ENCODE data around the gene SYTL3. TPM values are rescaled to one million over a fixed set of nuclear protein-coding genes. Genes with fewer than 3 reads are reported as not detected.
A peak's percentile ranks its signal among the peaks of the same experiment; 100 is the strongest.

Gene SYTL3
- total and polyA plus RNA-seq, 10 of the 15 experiments (the other 5 are each of a cell fraction or from before 2014, with no cell fraction given): 3.3 to 12.1 (median 6.9) TPM

DNA sequence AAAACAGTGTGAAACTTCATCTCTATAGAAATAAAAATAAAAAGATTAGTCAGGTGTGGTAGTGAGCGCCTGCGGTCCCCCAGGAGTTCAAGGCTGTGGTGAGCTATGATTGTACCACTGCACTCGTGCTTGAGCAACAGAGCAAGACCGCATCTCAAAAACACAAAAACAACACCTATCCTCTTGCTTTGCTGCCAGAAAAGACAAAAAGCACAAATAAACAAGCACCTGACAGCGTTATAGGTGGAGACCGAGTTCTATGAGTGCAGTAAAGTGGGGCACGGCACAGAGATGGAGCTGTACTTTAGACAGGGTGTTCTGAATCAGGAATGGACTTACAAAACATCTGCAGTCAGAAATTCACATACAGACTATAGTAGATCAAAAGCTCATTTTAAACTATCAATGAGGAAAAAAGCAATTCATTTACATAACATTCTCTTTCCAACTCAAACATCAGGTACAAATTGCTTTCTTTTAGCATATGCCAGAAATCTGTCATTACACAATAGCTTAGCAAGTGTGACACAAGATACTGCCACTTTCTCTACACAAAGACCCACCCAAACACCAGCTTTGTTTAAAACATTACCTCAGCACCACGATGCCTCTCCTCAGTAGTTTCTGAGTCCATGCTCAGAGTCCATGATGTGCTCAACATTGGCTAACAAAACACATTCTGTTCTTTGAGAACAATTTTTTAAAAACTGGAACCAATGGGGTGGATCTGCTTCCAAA lies 159.3 kb downstream of the SYTL3 start (continued):
- TF ChIP-seq, protein P1, sequence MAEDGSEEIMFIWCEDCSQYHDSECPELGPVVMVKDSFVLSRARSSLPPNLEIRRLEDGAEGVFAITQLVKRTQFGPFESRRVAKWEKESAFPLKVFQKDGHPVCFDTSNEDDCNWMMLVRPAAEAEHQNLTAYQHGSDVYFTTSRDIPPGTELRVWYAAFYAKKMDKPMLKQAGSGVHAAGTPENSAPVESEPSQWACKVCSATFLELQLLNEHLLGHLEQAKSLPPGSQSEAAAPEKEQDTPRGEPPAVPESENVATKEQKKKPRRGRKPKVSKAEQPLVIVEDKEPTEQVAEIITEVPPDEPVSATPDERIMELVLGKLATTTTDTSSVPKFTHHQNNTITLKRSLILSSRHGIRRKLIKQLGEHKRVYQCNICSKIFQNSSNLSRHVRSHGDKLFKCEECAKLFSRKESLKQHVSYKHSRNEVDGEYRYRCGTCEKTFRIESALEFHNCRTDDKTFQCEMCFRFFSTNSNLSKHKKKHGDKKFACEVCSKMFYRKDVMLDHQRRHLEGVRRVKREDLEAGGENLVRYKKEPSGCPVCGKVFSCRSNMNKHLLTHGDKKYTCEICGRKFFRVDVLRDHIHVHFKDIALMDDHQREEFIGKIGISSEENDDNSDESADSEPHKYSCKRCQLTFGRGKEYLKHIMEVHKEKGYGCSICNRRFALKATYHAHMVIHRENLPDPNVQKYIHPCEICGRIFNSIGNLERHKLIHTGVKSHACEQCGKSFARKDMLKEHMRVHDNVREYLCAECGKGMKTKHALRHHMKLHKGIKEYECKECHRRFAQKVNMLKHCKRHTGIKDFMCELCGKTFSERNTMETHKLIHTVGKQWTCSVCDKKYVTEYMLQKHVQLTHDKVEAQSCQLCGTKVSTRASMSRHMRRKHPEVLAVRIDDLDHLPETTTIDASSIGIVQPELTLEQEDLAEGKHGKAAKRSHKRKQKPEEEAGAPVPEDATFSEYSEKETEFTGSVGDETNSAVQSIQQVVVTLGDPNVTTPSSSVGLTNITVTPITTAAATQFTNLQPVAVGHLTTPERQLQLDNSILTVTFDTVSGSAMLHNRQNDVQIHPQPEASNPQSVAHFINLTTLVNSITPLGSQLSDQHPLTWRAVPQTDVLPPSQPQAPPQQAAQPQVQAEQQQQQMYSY (CRISPR knock-in tag; IDR thresholded peaks at IDR 0.05): no peak
- TF ChIP-seq SP1 (IDR thresholded peaks at IDR 0.05; ENCODE audit: low read depth, low read length): peak; percentile 27
- no peak for TF ChIP-seq ZNF384 (IDR thresholded peaks at IDR 0.05; ENCODE audit: borderline replicate concordance, low read depth, low read length)
- no peak for TF ChIP-seq MYC (IDR thresholded peaks at IDR 0.05; ENCODE audit: insufficient read depth, insufficient read length, insufficient replicate concordance, low read length, severe bottlenecking)
- TF ChIP-seq, protein P2, sequence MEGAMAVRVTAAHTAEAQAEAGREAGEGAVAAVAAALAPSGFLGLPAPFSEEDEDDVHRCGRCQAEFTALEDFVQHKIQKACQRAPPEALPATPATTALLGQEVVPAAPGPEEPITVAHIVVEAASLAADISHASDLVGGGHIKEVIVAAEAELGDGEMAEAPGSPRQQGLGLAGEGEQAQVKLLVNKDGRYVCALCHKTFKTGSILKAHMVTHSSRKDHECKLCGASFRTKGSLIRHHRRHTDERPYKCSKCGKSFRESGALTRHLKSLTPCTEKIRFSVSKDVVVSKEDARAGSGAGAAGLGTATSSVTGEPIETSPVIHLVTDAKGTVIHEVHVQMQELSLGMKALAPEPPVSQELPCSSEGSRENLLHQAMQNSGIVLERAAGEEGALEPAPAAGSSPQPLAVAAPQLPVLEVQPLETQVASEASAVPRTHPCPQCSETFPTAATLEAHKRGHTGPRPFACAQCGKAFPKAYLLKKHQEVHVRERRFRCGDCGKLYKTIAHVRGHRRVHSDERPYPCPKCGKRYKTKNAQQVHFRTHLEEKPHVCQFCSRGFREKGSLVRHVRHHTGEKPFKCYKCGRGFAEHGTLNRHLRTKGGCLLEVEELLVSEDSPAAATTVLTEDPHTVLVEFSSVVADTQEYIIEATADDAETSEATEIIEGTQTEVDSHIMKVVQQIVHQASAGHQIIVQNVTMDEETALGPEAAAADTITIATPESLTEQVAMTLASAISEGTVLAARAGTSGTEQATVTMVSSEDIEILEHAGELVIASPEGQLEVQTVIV (IDR thresholded peaks at IDR 0.05; ENCODE audit: borderline replicate concordance, partially characterized antibody): no peak
- TF ChIP-seq ZNF274 (IDR thresholded peaks at IDR 0.05; ENCODE audit: insufficient read depth, insufficient read length): no peak
- no peak for TF ChIP-seq SMAD5 (IDR thresholded peaks at IDR 0.05; ENCODE audit: low read depth)
- TF ChIP-seq HDAC2 (IDR thresholded peaks at IDR 0.05): no peak
- TF ChIP-seq CEBPB (IDR thresholded peaks at IDR 0.05; ENCODE audit: borderline replicate concordance in 1 of 2, low read depth in 2 of 2, low read length in 2 of 2): no peak
- peak; percentile 47; the same call in 1 of the 2 replicates for TF ChIP-seq DPF2 (IDR thresholded peaks at IDR 0.05)
- TF ChIP-seq KAT2A (conservative IDR thresholded peaks at IDR 0.05; ENCODE audit: control insufficient read depth, low read depth, low read length): no peak
- TF ChIP-seq, protein P3, sequence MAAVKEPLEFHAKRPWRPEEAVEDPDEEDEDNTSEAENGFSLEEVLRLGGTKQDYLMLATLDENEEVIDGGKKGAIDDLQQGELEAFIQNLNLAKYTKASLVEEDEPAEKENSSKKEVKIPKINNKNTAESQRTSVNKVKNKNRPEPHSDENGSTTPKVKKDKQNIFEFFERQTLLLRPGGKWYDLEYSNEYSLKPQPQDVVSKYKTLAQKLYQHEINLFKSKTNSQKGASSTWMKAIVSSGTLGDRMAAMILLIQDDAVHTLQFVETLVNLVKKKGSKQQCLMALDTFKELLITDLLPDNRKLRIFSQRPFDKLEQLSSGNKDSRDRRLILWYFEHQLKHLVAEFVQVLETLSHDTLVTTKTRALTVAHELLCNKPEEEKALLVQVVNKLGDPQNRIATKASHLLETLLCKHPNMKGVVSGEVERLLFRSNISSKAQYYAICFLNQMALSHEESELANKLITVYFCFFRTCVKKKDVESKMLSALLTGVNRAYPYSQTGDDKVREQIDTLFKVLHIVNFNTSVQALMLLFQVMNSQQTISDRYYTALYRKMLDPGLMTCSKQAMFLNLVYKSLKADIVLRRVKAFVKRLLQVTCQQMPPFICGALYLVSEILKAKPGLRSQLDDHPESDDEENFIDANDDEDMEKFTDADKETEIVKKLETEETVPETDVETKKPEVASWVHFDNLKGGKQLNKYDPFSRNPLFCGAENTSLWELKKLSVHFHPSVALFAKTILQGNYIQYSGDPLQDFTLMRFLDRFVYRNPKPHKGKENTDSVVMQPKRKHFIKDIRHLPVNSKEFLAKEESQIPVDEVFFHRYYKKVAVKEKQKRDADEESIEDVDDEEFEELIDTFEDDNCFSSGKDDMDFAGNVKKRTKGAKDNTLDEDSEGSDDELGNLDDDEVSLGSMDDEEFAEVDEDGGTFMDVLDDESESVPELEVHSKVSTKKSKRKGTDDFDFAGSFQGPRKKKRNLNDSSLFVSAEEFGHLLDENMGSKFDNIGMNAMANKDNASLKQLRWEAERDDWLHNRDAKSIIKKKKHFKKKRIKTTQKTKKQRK (IDR thresholded peaks at IDR 0.05; ENCODE audit: low read depth, low read length): no peak
- TF ChIP-seq RB1 (IDR thresholded peaks at IDR 0.05; ENCODE audit: borderline replicate concordance): no peak
- TF ChIP-seq GABPA (IDR thresholded peaks at IDR 0.05; ENCODE audit: low read depth): no peak
- no peak for TF ChIP-seq NFXL1 (IDR thresholded peaks at IDR 0.05; ENCODE audit: borderline replicate concordance)
- TF ChIP-seq SREBF1 (IDR thresholded peaks at IDR 0.05; ENCODE audit: low read length): no peak
- TF ChIP-seq JUND (IDR thresholded peaks at IDR 0.05; ENCODE audit: low read depth, low read length): no peak

Measured in GM12878 (cell line).